H9 (cell line): ENCODE data around the gene DENND11. TPM values are rescaled to one million over a fixed set of nuclear protein-coding genes. Genes with fewer than 3 reads are reported as not detected.

Experiments
- DNase-seq: peaks from one replicate; pipeline ENCODE4 v3.0.0-alpha.2; 2017
- H2AFZ ChIP-seq: one replicate; pipeline ENCODE4 v1.6.1; 2013; ENCODE audit warnings: mild to moderate bottlenecking, low read length, control low read depth, moderate library complexity
- H2AK5ac ChIP-seq: 2 replicates; pipeline ENCODE4 v1.6.1; 2013; ENCODE audit warnings: low read length, control low read depth, mixed read lengths; ENCODE audit not compliant: insufficient read length
- H2BK120ac ChIP-seq: one replicate; pipeline ENCODE4 v1.6.1; 2013; ENCODE audit warnings: low read depth, mild to moderate bottlenecking, low read length, control low read depth, inconsistent platforms; ENCODE audit not compliant: poor library complexity, severe bottlenecking
- H2BK12ac ChIP-seq: 2 replicates; pipeline ENCODE4 v1.6.1; 2013; ENCODE audit warnings: low read length, control low read depth, mixed read lengths, low read depth; ENCODE audit not compliant: insufficient read length
- H2BK15ac ChIP-seq: 2 replicates; pipeline ENCODE4 v1.6.1; 2013; ENCODE audit warnings: low read depth, low read length, control low read depth
- H2BK20ac ChIP-seq: one replicate; pipeline ENCODE4 v1.6.1; 2013; ENCODE audit warnings: low read depth, mild to moderate bottlenecking, low read length, control low read depth, inconsistent platforms; ENCODE audit not compliant: poor library complexity, severe bottlenecking
- H2BK5ac ChIP-seq: 2 replicates; pipeline ENCODE4 v1.6.1; 2013; ENCODE audit warnings: low read length, control low read depth, mixed read lengths; ENCODE audit not compliant: insufficient read length
- H3K14ac ChIP-seq: 2 replicates; pipeline ENCODE4 v1.6.1; 2013; ENCODE audit warnings: low read length, control low read depth; ENCODE audit not compliant: insufficient read depth
- H3K18ac ChIP-seq: 2 replicates; pipeline ENCODE4 v1.6.1; 2013; ENCODE audit warnings: low read depth, mild to moderate bottlenecking, mixed read lengths, low read length, control low read depth; ENCODE audit not compliant: insufficient read length
- H3K23ac ChIP-seq: 2 replicates; pipeline ENCODE4 v1.6.1; 2013; ENCODE audit warnings: low read length, control low read depth, mixed read lengths, low read depth; ENCODE audit not compliant: insufficient read length
- H3K23me2 ChIP-seq: 2 replicates; pipeline ENCODE4 v1.6.1; 2013; ENCODE audit warnings: low read depth, mild to moderate bottlenecking, mixed read lengths, low read length, control low read depth; ENCODE audit not compliant: insufficient read length, poor library complexity, severe bottlenecking
- H3K27ac ChIP-seq: 2 replicates; pipeline ENCODE4 v1.5.1; 2013; ENCODE audit warnings: low read length, control low read depth, mixed read lengths, low read depth; ENCODE audit not compliant: insufficient read length
- H3K27me3 ChIP-seq: 2 replicates; pipeline ENCODE4 v1.6.1; 2013; ENCODE audit warnings: low read length, control low read depth, inconsistent platforms; ENCODE audit not compliant: insufficient read depth
- H3K4ac ChIP-seq: 2 replicates; pipeline ENCODE4 v1.6.1; 2013; ENCODE audit warnings: low read depth, mild to moderate bottlenecking, control low read depth, inconsistent platforms, low read length, moderate library complexity
- H3K4me1 ChIP-seq: 2 replicates; pipeline ENCODE4 v1.6.1; 2013; ENCODE audit warnings: low read length, control low read depth, inconsistent platforms; ENCODE audit not compliant: insufficient read depth
- H3K4me2 ChIP-seq: 2 replicates; pipeline ENCODE4 v1.6.1; 2013; ENCODE audit warnings: low read length, control low read depth, mixed read lengths; ENCODE audit not compliant: insufficient read length, insufficient read depth
- H3K56ac ChIP-seq: 2 replicates; pipeline ENCODE4 v1.6.1; 2013; ENCODE audit warnings: low read depth, mild to moderate bottlenecking, mixed read lengths, low read length, control low read depth; ENCODE audit not compliant: insufficient read length
- H3K79me1 ChIP-seq: 2 replicates; pipeline ENCODE4 v1.6.1; 2013; ENCODE audit warnings: low read depth, mild to moderate bottlenecking, moderate library complexity, low read length, control low read depth, inconsistent platforms; ENCODE audit not compliant: insufficient read depth, poor library complexity, severe bottlenecking
- H3K79me2 ChIP-seq: 2 replicates; pipeline ENCODE4 v1.6.1; 2013; ENCODE audit warnings: low read length, control low read depth, inconsistent platforms; ENCODE audit not compliant: insufficient read depth
- H3K9ac ChIP-seq: 2 replicates; pipeline ENCODE4 v1.6.1; 2013; ENCODE audit warnings: low read length, control low read depth, mixed read lengths; ENCODE audit not compliant: insufficient read length; ENCODE audit errors: extremely low read depth
- H3K9me3 ChIP-seq: one replicate; pipeline ENCODE4 v1.6.1; 2013; ENCODE audit warnings: low read depth, low read length, inconsistent platforms; ENCODE audit not compliant: control insufficient read depth
- H3T11ph ChIP-seq: one replicate; pipeline ENCODE4 v1.6.1; 2013; ENCODE audit warnings: mild to moderate bottlenecking, low read length, control low read depth, inconsistent platforms
- H4K20me1 ChIP-seq: one replicate; pipeline ENCODE4 v1.6.1; 2013; ENCODE audit not compliant: control insufficient read depth, insufficient read length, insufficient read depth
- H4K5ac ChIP-seq: 2 replicates; pipeline ENCODE4 v1.6.1; 2013; ENCODE audit warnings: low read depth, mild to moderate bottlenecking, mixed read lengths, low read length, control low read depth; ENCODE audit not compliant: insufficient read length
- H4K8ac ChIP-seq: replicated peaks from 2 replicates; pipeline ENCODE4 v1.6.1; 2013; ENCODE audit warnings: low read length, control low read depth, mixed read lengths, low read depth; ENCODE audit not compliant: insufficient read length
- H4K91ac ChIP-seq: 2 replicates; pipeline ENCODE4 v1.6.1; 2013; ENCODE audit warnings: low read depth, mild to moderate bottlenecking, moderate library complexity, mixed read lengths, low read length, control low read depth; ENCODE audit not compliant: insufficient read length
- H3K27ac Mint-ChIP-seq, 3 experiments: 2 replicates in 2 of 3; 3 replicates in 1 of 3; pipeline ENCODE4 v1.8.0; 2020 to 2021; ENCODE audit warnings: mixed read lengths in 3 of 3, mild to moderate bottlenecking in 1 of 3, moderate library complexity in 1 of 3
- H3K27me3 Mint-ChIP-seq: 2 replicates; pipeline ENCODE4 v1.8.0; 2021; ENCODE audit warnings: low read depth, mild to moderate bottlenecking, moderate library complexity, mixed read lengths
- H3K36me3 Mint-ChIP-seq, 3 experiments: 2 replicates in 2 of 3; 3 replicates in 1 of 3; pipeline ENCODE4 v1.8.0; 2020 to 2021; ENCODE audit warnings: low read depth in 3 of 3, mixed read lengths in 3 of 3; ENCODE audit not compliant: insufficient read depth in 1 of 3
- H3K4me1 Mint-ChIP-seq, 2 experiments: 2 replicates each; pipeline ENCODE4 v1.8.0; 2020; ENCODE audit warnings: mixed read lengths in 2 of 2
- H3K4me3 Mint-ChIP-seq, 2 experiments: 2 replicates in 1 of 2; 3 replicates in 1 of 2; pipeline ENCODE4 v1.8.0; 2020 to 2021; ENCODE audit warnings: mild to moderate bottlenecking in 2 of 2, mixed read lengths in 2 of 2, moderate library complexity in 1 of 2
- H3K9me3 Mint-ChIP-seq, 2 experiments: 2 replicates in 1 of 2; 3 replicates in 1 of 2; pipeline ENCODE4 v1.8.0; 2020; ENCODE audit warnings: mild to moderate bottlenecking in 2 of 2, mixed read lengths in 2 of 2, moderate library complexity in 1 of 2
- CTCF ChIP-seq: fragments of 200-600 bp; sonication (generic); conservative IDR thresholded peaks from 3 replicates; pipeline ENCODE4 v1.8.0; 2021; ENCODE audit warnings: antibody characterized with exemption, mild to moderate bottlenecking
- WGBS: extraction: QIAGEN DNeasy Blood & Tissue Kit; methylation state at CpG from one replicate; pipeline ENCODE4 v1.1.7; 2013; ENCODE audit warnings: missing lambda C conversion rate, low lambda C conversion rate, mixed read lengths; ENCODE audit not compliant: insufficient read length; ENCODE audit errors: extremely low coverage; 5-methylcytosine and 5-hydroxymethylcytosine counted together
- total RNA-seq: library from RNA; stranded (reverse); gene quantifications from 2 replicates; pipeline ENCODE4 v1.2.1, GENCODE V29; 2021

The DENND11 gene
- total RNA-seq, 1 experiment from 2014 or later: 21.9 TPM

DNA sequence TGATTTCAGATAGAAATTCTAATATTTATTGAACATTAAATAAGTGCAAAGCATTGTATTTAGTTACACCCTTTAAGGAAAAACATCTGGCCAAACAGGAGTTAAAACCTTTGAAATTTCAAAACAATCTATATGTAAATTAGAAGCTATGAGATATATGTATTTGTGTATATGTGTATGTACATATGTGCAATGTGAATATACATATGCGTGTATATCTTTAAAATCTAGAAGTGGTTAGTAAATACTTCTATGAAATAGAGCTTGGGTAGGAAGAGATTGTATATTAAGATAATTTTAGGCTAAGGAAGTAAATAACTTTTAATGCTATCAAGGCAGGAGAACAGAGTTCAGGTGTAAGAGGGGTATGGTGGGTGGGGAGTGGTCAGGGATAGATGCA lies 15.5 kb upstream of the DENND11 start:
- no peak overlapping the region for H2BK20ac ChIP-seq
- no peaks in the 10 kb centered on the region for H3K23me2 ChIP-seq
- no peaks in the 10 kb centered on the region for H3K79me1 ChIP-seq
- H3K27ac ChIP-seq: no peak overlapping the region
- no peak overlapping the region for H4K8ac ChIP-seq
- TF ChIP-seq CTCF: no peak
- H4K20me1 ChIP-seq: peaks cover 2% of the 10 kb centered on the region
- Mint-ChIP-seq H3K4me3 (no peak overlapping the region), H3K4me1 (peaks cover 8 to 20% of the 10 kb centered on the region in 2 experiments), H3K27ac (no peak overlapping the region), H3K9me3 (no peaks in the 10 kb centered on the region), H3K27me3 (peaks cover 2% of the 10 kb centered on the region; the same call in 1 of the 2 replicates), H3K36me3 (no peaks in the 10 kb centered on the region)
- no peak overlapping the region for H2BK15ac ChIP-seq
- H4K5ac ChIP-seq: no peak overlapping the region
- H4K91ac ChIP-seq: no peak overlapping the region
- H2AFZ ChIP-seq: no peak overlapping the region
- H3K56ac ChIP-seq: no peak overlapping the region
- H3K27me3 ChIP-seq: no peaks in the 10 kb centered on the region
- H2BK12ac ChIP-seq: no peak overlapping the region
- H3K4me2 ChIP-seq: no peak overlapping the region
- H3T11ph ChIP-seq: no peak overlapping the region
- H2BK5ac ChIP-seq: no peak overlapping the region
- H2AK5ac ChIP-seq: no peak overlapping the region
- H2BK120ac ChIP-seq: no peak overlapping the region
- H3K18ac ChIP-seq: no peak overlapping the region
- H3K9me3 ChIP-seq: no peaks in the 10 kb centered on the region
- no peaks in the 10 kb centered on the region for H3K4me1 ChIP-seq
- no peaks in the 10 kb centered on the region for H3K79me2 ChIP-seq
- no CpG with 5 or more reads among the region's 1 CpG for WGBS
- no peak for DNase-seq
- no peak overlapping the region for H3K9ac ChIP-seq
- H3K4ac ChIP-seq: no peak overlapping the region
- H3K23ac ChIP-seq: no peak overlapping the region
- no peak overlapping the region for H3K14ac ChIP-seq
